BJ (cell line): ENCODE measurements around the gene SLC26A11. TPM values are rescaled to one million over a fixed set of nuclear protein-coding genes. Genes with fewer than 3 reads are reported as not detected.

Source experiments
- CTCF ChIA-PET: fragments of 350-600 bp; formaldehyde crosslinking; extraction: SDS; loops from one replicate; lab custom pipeline; 2021; ENCODE audit warnings: antibody characterized with exemption, inconsistent platforms; lab: Yijun Ruan, JAX
- POLR2A ChIA-PET: fragments of 300-600 bp; sonication (Branson Sonifier 250); formaldehyde crosslinking; extraction: SDS; loops from one replicate; lab custom pipeline; 2021; ENCODE audit warnings: antibody characterized with exemption; lab: Charles Lee
- DNase-seq: peaks from one replicate; pipeline ENCODE4 v3.0.0-alpha.2; 2011; ENCODE audit warnings: low read depth
- H3K27me3 ChIP-seq: 2 replicates; pipeline ENCODE4 v1.6.0; 2011; ENCODE audit warnings: low read length; ENCODE audit not compliant: control insufficient read depth, insufficient read depth
- H3K36me3 ChIP-seq: 2 replicates; pipeline ENCODE4 v1.5.1; 2011; ENCODE audit warnings: low read length; ENCODE audit not compliant: control insufficient read depth, insufficient read depth
- H3K4me3 ChIP-seq: 2 replicates; pipeline ENCODE4 v1.5.1; 2011; ENCODE audit warnings: low read depth, mild to moderate bottlenecking, control low read depth, low read length
- polyA plus RNA-seq: library from polyadenylated mRNA; depleted of rRNA; stranded (reverse); fragments of >200 nt; gene quantifications from 2 replicates; pipeline ENCODE4 v1.2.3, GENCODE V29; 2011
- TF ChIP-seq, protein P1 (sequence below): IDR thresholded peaks from 2 replicates; pipeline ENCODE4 v1.5.1; 2011; ENCODE audit warnings: low read depth, mild to moderate bottlenecking, control low read depth, inconsistent platforms, low read length, moderate library complexity; ENCODE audit not compliant: insufficient read depth

SLC26A11 gene
- polyA plus RNA-seq, 1 experiment, result 17.1 TPM

- ChIA-PET CTCF (interaction anchor here (1.4 kb wide), 1 partner anchor 91 kb away, joined by 7 read pairs; no protein-coding TSS in a partner anchor), POLR2A (no interaction called here)
- H3K36me3 ChIP-seq, result peaks cover 38% of the 10 kb centered on the region
- H3K4me3 ChIP-seq, result no peak overlapping the region
- DNase-seq, result no peak
- TF ChIP-seq, protein P1, sequence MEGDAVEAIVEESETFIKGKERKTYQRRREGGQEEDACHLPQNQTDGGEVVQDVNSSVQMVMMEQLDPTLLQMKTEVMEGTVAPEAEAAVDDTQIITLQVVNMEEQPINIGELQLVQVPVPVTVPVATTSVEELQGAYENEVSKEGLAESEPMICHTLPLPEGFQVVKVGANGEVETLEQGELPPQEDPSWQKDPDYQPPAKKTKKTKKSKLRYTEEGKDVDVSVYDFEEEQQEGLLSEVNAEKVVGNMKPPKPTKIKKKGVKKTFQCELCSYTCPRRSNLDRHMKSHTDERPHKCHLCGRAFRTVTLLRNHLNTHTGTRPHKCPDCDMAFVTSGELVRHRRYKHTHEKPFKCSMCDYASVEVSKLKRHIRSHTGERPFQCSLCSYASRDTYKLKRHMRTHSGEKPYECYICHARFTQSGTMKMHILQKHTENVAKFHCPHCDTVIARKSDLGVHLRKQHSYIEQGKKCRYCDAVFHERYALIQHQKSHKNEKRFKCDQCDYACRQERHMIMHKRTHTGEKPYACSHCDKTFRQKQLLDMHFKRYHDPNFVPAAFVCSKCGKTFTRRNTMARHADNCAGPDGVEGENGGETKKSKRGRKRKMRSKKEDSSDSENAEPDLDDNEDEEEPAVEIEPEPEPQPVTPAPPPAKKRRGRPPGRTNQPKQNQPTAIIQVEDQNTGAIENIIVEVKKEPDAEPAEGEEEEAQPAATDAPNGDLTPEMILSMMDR, result no peak
- no peaks in the 10 kb centered on the region for H3K27me3 ChIP-seq
Measured at GRCh38 chr17:80286638-80286960, 66.4 kb downstream of the SLC26A11 start.

DNA sequence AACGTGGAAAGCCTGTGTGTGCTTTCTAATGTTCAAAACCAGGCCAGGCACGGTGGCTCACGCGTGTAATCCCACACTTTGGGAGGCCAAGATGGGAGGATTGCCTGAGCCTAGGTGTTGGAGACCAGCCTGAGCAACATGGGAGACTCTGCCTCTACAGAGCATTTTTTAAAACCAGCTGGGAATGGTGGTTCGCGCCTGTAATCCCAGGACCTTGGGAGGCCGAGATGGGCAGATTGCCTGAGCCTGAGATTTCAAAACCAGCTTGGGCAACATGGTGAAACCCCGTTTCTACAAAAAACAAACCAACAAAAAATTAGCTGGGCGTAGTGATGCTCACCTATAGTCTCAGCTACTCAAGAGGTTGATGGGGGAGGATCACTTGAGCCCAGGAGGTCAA lies 66.8 kb downstream of the SLC26A11 start:
- H3K4me3 ChIP-seq, result no peak overlapping the region
- ChIA-PET POLR2A (no interaction called here), CTCF (interaction anchor here (1.1 to 1.4 kb wide), 2 partner anchors 91 to 95 kb away, joined by 3 to 7 read pairs; no protein-coding TSS in a partner anchor)
- TF ChIP-seq, protein P1, result no peak
- H3K36me3 ChIP-seq, result peaks cover 41% of the 10 kb centered on the region
- DNase-seq, result no peak
- H3K27me3 ChIP-seq, result no peaks in the 10 kb centered on the region

DNA sequence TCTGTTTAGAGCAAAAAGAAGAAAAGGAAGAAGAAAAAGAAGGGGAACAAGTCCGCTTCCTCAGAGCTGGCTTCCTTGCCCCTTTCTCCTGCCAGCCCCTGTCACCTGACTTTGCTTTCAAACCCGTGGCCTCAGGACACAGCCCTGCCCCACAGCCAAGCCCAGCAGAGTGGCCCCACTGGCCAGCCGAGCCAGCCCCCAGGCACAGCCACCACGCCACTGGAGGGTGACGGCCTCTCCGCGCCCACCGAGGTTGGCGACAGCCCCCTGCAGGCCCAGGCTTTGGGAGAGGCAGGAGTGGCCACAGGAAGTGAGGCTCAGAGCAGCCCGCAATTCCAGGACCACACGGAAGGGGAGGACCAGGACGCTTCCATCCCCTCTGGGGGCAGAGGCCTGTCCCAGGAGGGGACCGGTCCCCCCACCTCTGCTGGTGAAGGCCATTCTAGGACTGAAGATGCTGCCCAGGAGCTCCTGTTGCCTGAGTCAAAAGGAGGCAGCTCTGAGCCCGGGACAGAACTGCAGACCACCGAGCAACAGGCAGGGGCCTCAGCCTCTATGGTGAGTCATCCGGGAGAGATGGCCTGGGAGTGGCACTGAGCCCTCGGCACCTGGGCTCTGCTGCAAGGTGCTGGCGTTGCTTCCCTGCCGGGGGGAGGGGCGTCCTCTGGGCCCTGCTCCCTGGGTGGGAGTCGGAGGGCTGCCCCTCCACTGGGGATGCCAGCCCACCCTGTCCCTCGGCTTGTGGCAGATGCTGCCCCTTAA lies 67.8 kb downstream of the SLC26A11 start:
- TF ChIP-seq, protein P1, result no peak
- ChIA-PET CTCF (interaction anchor here (1.1 to 1.4 kb wide), 2 partner anchors 92 to 96 kb away, joined by 3 to 7 read pairs; no protein-coding TSS in a partner anchor), POLR2A (no interaction called here)
- Histone ChIP-seq H3K36me3 (peaks cover 47% of the 10 kb centered on the region), H3K4me3 (no peak overlapping the region), H3K27me3 (no peaks in the 10 kb centered on the region)
- no peak for DNase-seq

DNA sequence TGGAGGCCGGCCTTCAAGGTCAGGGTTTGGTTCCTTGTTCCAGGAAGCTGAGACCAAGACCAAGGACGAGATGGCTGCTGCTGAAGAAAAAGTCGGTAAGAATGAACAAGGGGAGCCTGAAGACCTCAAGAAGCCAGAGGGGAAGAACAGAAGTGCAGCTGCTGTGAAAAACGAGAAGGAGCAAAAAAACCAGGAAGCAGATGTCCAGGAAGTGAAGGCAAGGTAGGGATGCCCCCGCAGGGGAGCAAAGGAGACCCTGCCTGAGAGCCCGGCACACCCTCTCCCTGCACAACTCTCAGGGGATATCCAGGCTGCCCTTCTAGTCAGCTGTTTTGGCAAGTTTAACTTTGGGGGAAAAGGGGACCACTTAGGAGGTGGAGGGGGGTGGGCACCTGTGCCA lies 69.4 kb downstream of the SLC26A11 start:
- H3K27me3 ChIP-seq, result no peaks in the 10 kb centered on the region
- ChIA-PET POLR2A (no interaction called here), CTCF (no interaction called here)
- DNase-seq, result no peak
- peaks cover 51% of the 10 kb centered on the region for H3K36me3 ChIP-seq
- no peak overlapping the region for H3K4me3 ChIP-seq
- TF ChIP-seq, protein P1, result no peak

DNA sequence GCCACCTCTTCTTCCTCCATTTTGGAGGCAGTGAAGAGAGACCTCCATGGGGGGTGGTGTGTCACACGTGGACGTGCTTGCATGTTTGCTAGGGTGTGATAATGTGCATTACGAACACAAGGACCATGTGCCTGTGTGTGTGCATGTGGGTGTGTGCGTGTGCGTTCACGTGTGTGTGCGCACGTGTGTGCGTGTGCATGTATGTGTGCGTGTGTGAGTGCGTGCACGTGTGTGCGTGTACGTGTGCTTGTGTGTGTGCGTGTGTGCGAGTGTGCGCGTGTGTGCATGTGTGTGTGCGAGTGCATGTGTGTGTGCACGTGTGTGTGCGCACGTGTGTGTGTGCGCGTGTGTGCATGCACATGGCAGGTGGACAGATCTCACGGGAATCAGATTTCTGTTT lies 69.9 kb downstream of the SLC26A11 start:
- H3K36me3 ChIP-seq, result peaks cover 54% of the 10 kb centered on the region
- CTCF ChIA-PET, result no interaction called here
- TF ChIP-seq, protein P1, result no peak

More for the DNA sequence above, 69.9 kb downstream of the SLC26A11 start:
- no peak for DNase-seq
- no peak overlapping the region for H3K4me3 ChIP-seq
- POLR2A ChIA-PET, result no interaction called here
- H3K27me3 ChIP-seq, result no peaks in the 10 kb centered on the region
